Activated naive CD8-positive, alpha-beta T cell treated with anti-CD3 and anti-CD28 coated beads, Interleukin-2, amount 10 ng/mL, durations not matched to agents 7 days and 5 days (primary cell): Measurements from ENCODE around the gene LAIR1. TPM values are rescaled to one million over a fixed set of nuclear protein-coding genes. Genes with fewer than 3 reads are reported as not detected.
"Not testable (repeated sequence)": the region's sequence is repeated elsewhere in the genome, so short reads cannot be mapped to it uniquely, and the experiment has no call there.

Experiments
- ATAC-seq: fragments of 150-1000 bp; cut with Tn5 transposase; one replicate; pipeline ENCODE4 v1.10.0; 2021; ENCODE audit warnings: low read depth, moderate library complexity
- POLR2A ChIA-PET: fragments of 350-600 bp; sonication (Branson Sonifier 250); formaldehyde crosslinking; loops from one replicate; lab custom pipeline; 2021; ENCODE audit warnings: antibody characterized with exemption; lab: Charles Lee
- DNase-seq: peaks from one replicate; pipeline ENCODE4 v3.0.0; 2021
- H3K27ac Mint-ChIP-seq: one replicate; pipeline ENCODE4 v1.8.0; 2022; ENCODE audit warnings: mild to moderate bottlenecking, mixed read lengths
- H3K27me3 Mint-ChIP-seq: one replicate; pipeline ENCODE4 v1.8.0; 2022; ENCODE audit warnings: mild to moderate bottlenecking, moderate library complexity, mixed read lengths
- H3K36me3 Mint-ChIP-seq: one replicate; pipeline ENCODE4 v1.8.0; 2021; ENCODE audit warnings: mild to moderate bottlenecking, mixed read lengths
- H3K4me1 Mint-ChIP-seq: one replicate; pipeline ENCODE4 v1.8.0; 2021; ENCODE audit warnings: mixed read lengths
- H3K4me3 Mint-ChIP-seq: one replicate; pipeline ENCODE4 v1.8.0; 2022; ENCODE audit warnings: mild to moderate bottlenecking, moderate library complexity, mixed read lengths
- H3K9me3 Mint-ChIP-seq: one replicate; pipeline ENCODE4 v1.8.0; 2021; ENCODE audit warnings: mixed read lengths
- total RNA-seq, 2 experiments: library from RNA; stranded (reverse); gene quantifications; one replicate each; pipeline ENCODE4 v1.2.3, GENCODE V29; 2021

Gene LAIR1
- total RNA-seq, 2 experiments from 2014 or later = 75.0 to 79.2 TPM

DNA sequence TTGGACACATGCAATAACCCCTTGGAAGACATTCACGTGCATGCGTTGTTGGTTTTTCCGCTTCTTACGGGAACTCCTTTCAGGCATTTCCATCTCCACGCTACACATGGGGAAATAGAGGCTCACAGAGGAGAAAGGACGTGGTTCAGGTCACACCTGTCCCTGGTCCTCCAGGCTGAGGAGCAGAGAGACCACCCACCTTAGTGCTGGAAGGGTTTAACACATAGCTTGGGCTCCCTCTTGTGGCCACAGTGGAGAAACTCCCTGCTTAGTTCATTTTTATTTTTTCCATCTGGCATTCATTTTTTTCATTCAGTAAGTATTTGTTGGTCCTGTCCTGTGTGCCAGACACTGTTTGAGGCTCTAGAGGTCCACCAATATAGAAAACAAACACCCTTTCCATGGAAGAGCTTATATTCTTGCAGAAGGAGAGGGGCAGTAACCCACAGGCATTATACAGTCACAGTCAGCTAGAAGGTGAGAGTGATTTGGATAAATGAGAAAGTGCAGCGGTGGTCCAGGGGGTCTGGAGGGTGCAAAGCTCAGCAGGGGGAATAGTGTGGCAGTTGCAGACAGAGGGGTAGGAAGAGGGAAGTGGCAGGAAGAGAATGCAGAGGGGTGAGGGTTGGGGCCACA, 26.3 kb upstream of the LAIR1 start:
- POLR2A ChIA-PET = interaction anchor here (1.5 kb wide), 1 partner anchor 48 kb away, joined by 3 read pairs; no protein-coding TSS in a partner anchor
- Mint-ChIP-seq H3K4me1 (peaks cover 25% of the 10 kb centered on the region), H3K27me3 (peaks cover 5% of the 10 kb centered on the region), H3K36me3 (no peaks in the 10 kb centered on the region), H3K9me3 (no peaks in the 10 kb centered on the region), H3K4me3 (peak overlapping the region; percentile 49), H3K27ac (peak overlapping the region; percentile 57)
- ATAC-seq = no peak
- DNase-seq = peak; percentile 57

DNA sequence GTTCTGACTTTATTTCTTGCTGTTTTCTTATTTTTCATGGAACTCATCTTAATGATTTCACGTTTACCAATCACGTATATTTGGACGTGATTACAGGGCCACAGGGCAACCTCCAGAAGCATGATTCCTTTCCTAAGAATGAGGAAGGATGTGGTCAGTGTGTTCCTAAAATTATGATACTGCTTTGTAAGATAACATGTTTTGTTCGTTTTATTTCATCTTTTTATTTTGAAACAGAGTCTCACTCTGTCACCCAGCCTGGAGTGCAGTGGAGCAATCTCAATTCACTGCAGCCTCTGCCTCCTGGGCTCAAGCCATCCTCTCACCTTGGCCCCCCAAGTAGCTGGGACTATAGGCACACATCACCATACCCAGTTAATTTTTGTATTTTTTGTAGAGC, 24.8 kb upstream of the LAIR1 start:
- no peaks in the 10 kb centered on the region for H3K9me3 Mint-ChIP-seq
- no peaks in the 10 kb centered on the region for H3K36me3 Mint-ChIP-seq
- H3K27me3 Mint-ChIP-seq = peaks cover 9% of the 10 kb centered on the region
- POLR2A ChIA-PET = interaction anchor here (0.9 to 2.5 kb wide), 6 partner anchors 11 to 252 kb away, joined by 3 to 27 read pairs (median 9); partner anchors contain the start of genes CNOT3 and LAIR1
- H3K4me3 Mint-ChIP-seq = peak overlapping the region; percentile 84
- peaks cover 28% of the 10 kb centered on the region for H3K4me1 Mint-ChIP-seq
- ATAC-seq (no peak), DNase-seq (no peak)
- peak overlapping the region; percentile 55 for H3K27ac Mint-ChIP-seq

DNA sequence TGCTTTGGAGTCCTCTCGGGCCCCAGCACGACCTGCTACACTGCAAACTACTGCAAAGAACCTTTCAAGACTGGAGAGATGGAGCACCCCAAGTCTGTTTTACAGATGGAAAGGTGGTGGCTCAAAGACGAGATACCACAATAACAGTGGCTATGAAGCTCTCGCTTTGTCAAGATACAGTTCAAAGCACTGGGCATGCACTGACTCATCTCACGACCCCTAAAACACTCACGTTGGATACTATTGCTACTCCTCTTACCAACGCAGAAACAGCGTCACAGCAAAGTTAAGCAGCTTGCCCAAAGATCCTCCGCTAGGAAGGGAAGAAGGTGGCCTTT, 24.0 kb upstream of the LAIR1 start:
- Mint-ChIP-seq H3K36me3 (no peaks in the 10 kb centered on the region), H3K4me1 (peaks cover 28% of the 10 kb centered on the region), H3K4me3 (peak overlapping the region; percentile 84), H3K27me3 (peaks cover 7% of the 10 kb centered on the region), H3K27ac (peak overlapping the region; percentile 84), H3K9me3 (no peaks in the 10 kb centered on the region)
- POLR2A ChIA-PET = interaction anchor here (0.6 to 2.5 kb wide), 13 partner anchors 10 to 252 kb away, joined by 3 to 27 read pairs (median 6); partner anchors contain the start of genes CNOT3, LAIR1 and LENG8
- ATAC-seq (peak; percentile 50), DNase-seq (no peak)

DNA sequence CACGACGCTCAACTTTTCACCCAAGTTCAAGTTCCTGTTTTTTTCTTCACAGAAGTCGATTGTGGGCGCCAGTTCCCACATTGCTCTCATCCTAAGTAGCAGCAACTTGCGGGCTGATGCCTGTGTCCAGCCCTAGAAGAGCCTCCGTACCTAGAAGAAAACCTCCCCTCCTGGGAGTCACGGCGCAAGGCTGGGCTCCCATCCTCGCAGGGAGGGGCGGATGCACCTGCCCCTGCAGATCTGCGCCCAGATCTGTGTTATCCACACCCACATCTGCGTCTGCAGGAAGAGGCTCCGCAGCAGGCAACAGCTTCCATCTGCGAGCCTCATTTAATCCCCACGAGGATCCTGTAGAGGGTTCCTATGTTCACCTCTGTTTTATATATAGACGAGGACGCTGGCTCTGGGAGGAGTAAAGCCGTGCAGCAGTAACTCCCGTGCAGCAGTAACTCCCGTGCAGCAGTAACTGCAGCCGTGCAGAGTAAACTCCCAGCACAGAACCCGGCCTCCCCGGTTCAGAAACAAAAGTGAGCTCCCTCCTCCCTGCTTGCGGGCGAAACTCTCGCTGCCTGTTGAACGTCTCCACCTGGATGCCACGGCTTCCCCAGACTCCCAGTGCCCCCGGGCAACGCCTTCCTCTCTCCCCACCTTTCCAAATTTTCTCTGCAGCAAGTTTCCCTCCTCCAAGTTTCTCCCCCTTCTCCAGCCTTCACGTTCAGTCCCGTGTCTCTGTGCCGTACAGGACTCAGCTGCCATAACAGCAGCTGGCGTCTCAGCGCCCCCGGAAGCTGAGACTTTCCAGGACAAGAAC, 23.5 kb upstream of the LAIR1 start:
- no peaks in the 10 kb centered on the region for H3K9me3 Mint-ChIP-seq
- POLR2A ChIA-PET = interaction anchor here (0.9 to 2.5 kb wide), 13 partner anchors 9 to 251 kb away, joined by 3 to 27 read pairs (median 6); partner anchors contain the start of genes CNOT3, LAIR1 and LENG8
- H3K27me3 Mint-ChIP-seq = peaks cover 7% of the 10 kb centered on the region
- no peaks in the 10 kb centered on the region for H3K36me3 Mint-ChIP-seq
- peak overlapping the region; percentile 84 for H3K27ac Mint-ChIP-seq
- ATAC-seq = peak; percentile 73
- peaks cover 28% of the 10 kb centered on the region for H3K4me1 Mint-ChIP-seq
- peak overlapping the region; percentile 84 for H3K4me3 Mint-ChIP-seq
- DNase-seq = peak; percentile 64

DNA sequence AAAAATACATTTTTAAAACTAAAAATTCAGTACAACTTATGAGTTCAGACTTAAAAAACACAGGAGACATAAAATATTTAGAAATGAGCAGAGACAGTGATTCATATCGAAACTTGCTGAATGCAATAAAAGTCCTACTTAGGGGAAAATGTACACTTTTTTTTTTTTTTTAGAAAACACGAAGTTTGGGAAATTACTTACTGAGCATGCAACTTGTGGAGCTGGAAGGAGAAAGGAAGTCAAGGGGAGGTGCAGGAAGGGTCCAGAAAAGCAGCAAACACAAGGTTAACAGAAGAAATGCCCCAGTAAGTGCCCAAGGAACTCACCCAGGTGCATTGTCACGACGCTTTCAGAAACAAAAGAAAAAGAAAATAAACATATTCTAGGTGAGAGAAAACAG, 18.6 kb upstream of the LAIR1 start:
- H3K27ac Mint-ChIP-seq = no peak overlapping the region
- peaks cover 10% of the 10 kb centered on the region for H3K9me3 Mint-ChIP-seq
- H3K27me3 Mint-ChIP-seq = peaks cover 17% of the 10 kb centered on the region
- H3K4me3 Mint-ChIP-seq = no peak overlapping the region
- ATAC-seq = no peak
- H3K36me3 Mint-ChIP-seq = peaks cover 6% of the 10 kb centered on the region
- no peak for DNase-seq
- H3K4me1 Mint-ChIP-seq = peaks cover 26% of the 10 kb centered on the region
- POLR2A ChIA-PET = no interaction called here

DNA sequence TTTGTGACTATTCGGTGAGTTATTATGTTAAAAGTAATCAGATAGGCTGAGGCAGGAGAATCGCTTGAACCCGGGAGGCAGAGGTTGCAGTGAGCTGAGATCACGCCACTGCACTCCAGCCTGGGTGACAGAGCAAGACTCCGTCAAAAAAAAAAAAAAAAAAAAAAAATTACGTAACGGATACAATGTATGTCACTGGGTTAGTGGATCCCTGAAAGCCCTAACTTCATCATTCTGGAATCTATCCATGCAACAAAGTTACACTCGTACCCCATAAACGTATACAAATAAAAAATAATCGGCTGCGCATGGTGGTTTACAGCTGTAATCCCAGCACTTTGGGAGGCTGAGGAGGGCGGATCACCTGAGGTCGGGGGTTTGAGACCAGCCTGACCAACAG, 17.3 kb upstream of the LAIR1 start:
- not testable (repeated sequence) for ATAC-seq, DNase-seq, H3K36me3 Mint-ChIP-seq, H3K27ac Mint-ChIP-seq, H3K4me3 Mint-ChIP-seq
- POLR2A ChIA-PET = interaction anchor here (0.9 kb wide), 1 partner anchor 9 kb away, joined by 6 read pairs; no protein-coding TSS in a partner anchor
- Mint-ChIP-seq H3K9me3 (peaks cover 10% of the 10 kb centered on the region), H3K27me3 (peaks cover 17% of the 10 kb centered on the region), H3K4me1 (peaks cover 24% of the 10 kb centered on the region)

DNA sequence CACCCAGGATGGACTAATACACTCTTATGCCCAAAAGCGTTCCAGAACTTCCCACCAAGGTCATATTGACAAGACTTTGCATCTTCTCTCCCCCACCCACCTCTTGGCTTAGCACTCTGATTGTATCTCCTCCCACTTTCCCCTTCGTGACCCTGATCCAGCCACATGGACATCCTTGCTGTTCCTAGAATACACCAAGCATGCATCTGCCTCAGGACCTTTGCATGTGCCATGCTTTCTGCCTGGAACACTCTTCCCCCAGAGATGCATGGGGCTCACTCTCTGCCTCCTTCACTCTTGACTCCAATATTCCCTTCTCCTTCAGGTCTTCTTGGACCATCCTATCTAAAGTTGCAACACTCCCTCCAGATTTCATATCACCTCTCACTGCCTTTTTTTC, 16.2 kb upstream of the LAIR1 start:
- POLR2A ChIA-PET = no interaction called here

DNA sequence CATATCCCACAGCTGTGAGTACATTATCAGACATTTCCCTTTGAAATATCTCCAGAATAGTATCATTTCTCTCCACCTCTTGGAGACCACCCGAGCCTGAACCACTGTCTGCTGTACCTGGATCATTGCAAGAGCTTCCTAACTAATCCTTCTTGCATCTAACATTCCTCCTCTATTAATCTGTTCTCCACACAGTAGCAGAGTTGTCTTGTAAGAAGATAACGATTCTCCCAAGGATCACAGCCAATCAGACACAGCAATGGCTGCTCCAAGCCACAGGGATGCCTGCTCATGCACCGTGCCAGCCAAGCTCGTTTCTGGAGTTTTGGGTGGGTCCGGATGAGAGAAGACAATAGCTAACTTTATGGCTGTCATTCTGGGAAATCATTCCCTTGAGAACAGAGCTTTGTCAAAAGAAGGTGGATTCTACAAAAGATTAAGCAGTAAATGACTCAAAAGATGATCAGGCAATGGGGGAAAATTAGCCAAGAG, 14.5 kb upstream of the LAIR1 start:
- peaks cover 47% of the 10 kb centered on the region for H3K4me1 Mint-ChIP-seq
- no peak for DNase-seq
- peaks cover 10% of the 10 kb centered on the region for H3K27me3 Mint-ChIP-seq
- POLR2A ChIA-PET = interaction anchor here (1.2 to 2.5 kb wide), 3 partner anchors 9 to 14 kb away, joined by 4 to 25 read pairs (median 7); partner anchors contain the start of gene LAIR1
- peaks cover 6% of the 10 kb centered on the region for H3K36me3 Mint-ChIP-seq
- H3K9me3 Mint-ChIP-seq = peaks cover 10% of the 10 kb centered on the region
- H3K27ac Mint-ChIP-seq = no peak overlapping the region
- peak overlapping the region; percentile 17 for H3K4me3 Mint-ChIP-seq
- no peak for ATAC-seq

More for the DNA sequence above, 16.2 kb upstream of the LAIR1 start:
- H3K4me1 Mint-ChIP-seq = peaks cover 34% of the 10 kb centered on the region
- DNase-seq (no peak), ATAC-seq (no peak)
- H3K36me3 Mint-ChIP-seq = peaks cover 6% of the 10 kb centered on the region
- H3K9me3 Mint-ChIP-seq = peaks cover 10% of the 10 kb centered on the region
- peaks cover 15% of the 10 kb centered on the region for H3K27me3 Mint-ChIP-seq
- H3K27ac Mint-ChIP-seq = no peak overlapping the region
- no peak overlapping the region for H3K4me3 Mint-ChIP-seq

DNA sequence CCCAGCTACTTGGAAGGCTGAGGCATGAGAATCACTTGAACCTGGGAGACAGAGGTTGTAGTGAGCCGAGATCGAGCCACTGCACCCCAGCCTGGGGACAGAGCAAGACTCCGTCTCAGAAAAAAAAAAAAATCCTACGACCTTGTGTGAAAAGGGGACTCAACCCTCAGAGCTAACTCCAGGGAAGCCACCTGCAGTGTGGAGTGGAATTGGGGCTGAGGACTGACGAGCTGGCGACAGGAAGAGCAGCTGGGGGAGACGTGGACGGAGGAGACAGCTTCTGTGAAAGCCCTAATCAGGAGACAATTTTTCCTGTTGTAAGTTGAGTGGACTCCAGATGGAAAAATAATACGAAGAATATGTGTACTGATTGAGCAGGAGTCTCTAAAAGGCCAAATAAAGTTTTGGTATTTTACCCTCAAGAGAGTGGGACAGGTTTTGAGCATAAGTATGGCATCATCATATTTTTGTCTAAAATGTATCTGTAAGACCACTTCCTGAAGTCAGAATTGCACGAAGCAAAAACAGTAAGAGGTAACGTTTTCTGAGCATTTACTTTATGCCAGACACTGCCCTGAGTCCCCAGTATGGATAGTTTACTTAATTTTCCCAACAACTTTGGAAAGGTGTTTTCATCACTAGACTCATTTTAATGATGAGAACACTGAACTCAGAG, 12.0 kb upstream of the LAIR1 start:
- Mint-ChIP-seq H3K9me3 (peaks cover 10% of the 10 kb centered on the region), H3K27ac (peak overlapping the region; percentile 64), H3K27me3 (peaks cover 13% of the 10 kb centered on the region)

DNA sequence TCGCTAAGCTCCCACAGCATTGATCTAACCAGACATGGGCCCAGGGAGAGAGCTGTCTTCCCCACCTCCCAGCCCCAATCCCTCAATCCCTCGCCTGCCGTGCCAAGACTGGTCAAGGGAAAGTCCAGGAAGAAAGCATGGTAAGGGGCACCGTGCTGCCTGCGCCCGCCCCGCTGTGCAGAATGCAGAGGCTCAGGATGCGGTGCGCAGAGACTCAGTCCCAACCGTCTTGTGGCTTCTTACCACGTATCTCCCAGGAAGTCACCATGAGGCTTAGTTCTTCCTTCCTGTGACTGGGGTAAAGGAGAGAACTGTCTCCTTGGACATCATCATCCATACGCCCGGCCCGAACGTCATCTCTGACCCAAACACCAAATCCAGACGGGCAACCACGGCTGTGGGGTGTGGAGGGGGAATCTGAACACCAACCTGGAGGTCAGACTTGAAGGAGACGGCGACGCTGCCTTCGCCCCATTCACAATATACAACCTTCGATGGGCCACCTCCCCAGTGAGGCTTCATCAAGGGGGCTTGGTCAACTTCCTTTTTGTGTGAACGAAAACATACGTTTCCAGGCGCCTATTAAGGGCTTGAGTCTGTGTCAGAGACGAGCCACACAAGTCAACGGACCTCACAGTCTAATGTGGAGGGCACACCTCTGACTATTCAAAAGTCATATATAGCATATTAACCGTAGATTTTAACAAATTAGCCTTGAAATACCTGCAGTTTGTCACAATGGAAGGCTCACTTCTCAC, 10.6 kb upstream of the LAIR1 start:
- H3K9me3 Mint-ChIP-seq, H3K27me3 Mint-ChIP-seq, H3K36me3 Mint-ChIP-seq: not testable (repeated sequence)
- peak; percentile 28 for ATAC-seq
- Mint-ChIP-seq H3K4me3 (peak overlapping the region; percentile 86), H3K27ac (peak overlapping the region; percentile 85), H3K4me1 (peaks cover 66% of the 10 kb centered on the region)
- POLR2A ChIA-PET = interaction anchor here (1.5 to 2.4 kb wide), 3 partner anchors 10 to 13 kb away, joined by 5 to 12 read pairs (median 8); partner anchors contain the start of gene LAIR1
- DNase-seq = peak; percentile 60

More for the DNA sequence above, 12.0 kb upstream of the LAIR1 start:
- peaks cover 6% of the 10 kb centered on the region for H3K36me3 Mint-ChIP-seq
- POLR2A ChIA-PET = interaction anchor here (0.8 to 1.7 kb wide), 2 partner anchors 12 kb away, joined by 6 to 8 read pairs; partner anchors contain the start of gene LAIR1
- peak overlapping the region; percentile 26 for H3K4me3 Mint-ChIP-seq
- DNase-seq (no peak), ATAC-seq (no peak)
- H3K4me1 Mint-ChIP-seq = peaks cover 61% of the 10 kb centered on the region

DNA sequence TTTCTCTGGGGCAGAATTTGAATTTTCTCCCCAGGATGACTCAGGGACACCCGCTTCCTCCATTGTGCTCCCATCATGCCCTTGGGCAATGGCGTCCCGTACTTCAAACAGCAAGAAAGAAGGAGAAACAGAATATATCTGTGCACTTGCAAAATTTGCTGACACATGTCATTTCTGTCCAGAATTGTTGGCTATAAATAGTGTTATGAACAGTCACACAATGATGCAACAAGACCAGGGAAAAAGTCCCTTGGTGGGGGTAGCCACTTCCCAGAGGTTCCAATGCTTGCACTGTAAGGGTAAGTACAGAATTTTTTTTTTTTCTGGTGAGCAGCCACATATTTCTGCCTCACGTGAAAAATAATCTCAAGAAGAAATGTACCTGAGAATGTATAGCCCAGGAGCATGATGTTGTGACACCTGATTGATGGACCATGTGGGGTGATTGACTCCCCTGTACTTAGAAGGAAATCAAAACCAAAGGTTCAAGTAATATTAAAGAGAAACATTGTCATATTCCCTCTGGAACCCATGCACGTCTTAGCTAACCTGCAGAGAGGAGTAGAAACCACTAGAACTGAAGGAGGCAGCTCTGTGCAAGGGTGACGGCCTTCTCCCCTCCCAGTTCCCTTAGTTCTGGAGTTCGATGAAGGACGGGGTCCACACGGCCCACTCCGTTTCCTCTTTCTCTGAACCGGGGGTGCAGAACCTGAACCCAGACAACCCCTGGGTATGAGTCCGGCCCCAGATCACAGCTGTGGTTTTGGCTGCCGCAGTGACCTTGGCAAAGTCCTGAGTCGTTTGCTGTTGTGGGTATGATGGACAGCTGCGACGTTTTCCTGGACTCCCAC, 9.3 kb upstream of the LAIR1 start:
- POLR2A ChIA-PET = interaction anchor here (0.7 to 2.4 kb wide), 4 partner anchors 8 to 17 kb away, joined by 3 to 12 read pairs (median 6); partner anchors contain the start of gene LAIR1
- DNase-seq (no peak), ATAC-seq (no peak)
- no peaks in the 10 kb centered on the region for H3K9me3 Mint-ChIP-seq
- no peak overlapping the region for H3K27ac Mint-ChIP-seq
- H3K27me3 Mint-ChIP-seq = peaks cover 8% of the 10 kb centered on the region
- peak overlapping the region; percentile 86 for H3K4me3 Mint-ChIP-seq
- H3K36me3 Mint-ChIP-seq = no peaks in the 10 kb centered on the region
- H3K4me1 Mint-ChIP-seq = peaks cover 71% of the 10 kb centered on the region
